Measurements from ENCODE around the gene KIF25. TPM values are rescaled to one million over a fixed set of nuclear protein-coding genes. Genes with fewer than 3 reads are reported as not detected.

KIF25 gene
- total RNA-seq, 1 donor from 2014 or later = not detected

- no peaks in the 10 kb centered on the region for H3K9me3 Mint-ChIP-seq (ENCODE audit: unreplicated experiment)
- no peak for TF ChIP-seq CTCF (IDR thresholded peaks at IDR 0.05)
- H3K27me3 Mint-ChIP-seq (ENCODE audit: unreplicated experiment) = no peaks in the 10 kb centered on the region
- no peak overlapping the region for H3K4me3 Mint-ChIP-seq (ENCODE audit: unreplicated experiment)
- no peaks in the 10 kb centered on the region for H3K36me3 Mint-ChIP-seq (ENCODE audit: unreplicated experiment)
- no peak for DNase-seq (ENCODE audit: extremely low spot score, unreplicated experiment)
- no peak overlapping the region for H3K27ac Mint-ChIP-seq (ENCODE audit: unreplicated experiment)
- peaks cover 41% of the 10 kb centered on the region for H3K4me1 Mint-ChIP-seq (ENCODE audit: unreplicated experiment)
Measured at GRCh38 chr6:168030218-168030746, 32.8 kb downstream of the KIF25 start.

GRCh38 chr6:168030908-168031307, 33.4 kb downstream of the KIF25 start:
- no peaks in the 10 kb centered on the region for H3K9me3 Mint-ChIP-seq (ENCODE audit: unreplicated experiment)
- H3K4me1 Mint-ChIP-seq (ENCODE audit: unreplicated experiment) = peaks cover 47% of the 10 kb centered on the region
- H3K27me3 Mint-ChIP-seq (ENCODE audit: unreplicated experiment) = no peaks in the 10 kb centered on the region
- no peak overlapping the region for H3K4me3 Mint-ChIP-seq (ENCODE audit: unreplicated experiment)
- no peak for DNase-seq (ENCODE audit: extremely low spot score, unreplicated experiment)
- H3K27ac Mint-ChIP-seq (ENCODE audit: unreplicated experiment) = no peak overlapping the region
- TF ChIP-seq CTCF (IDR thresholded peaks at IDR 0.05) = no peak
- no peaks in the 10 kb centered on the region for H3K36me3 Mint-ChIP-seq (ENCODE audit: unreplicated experiment)

GRCh38 chr6:168031411-168031971, 34.0 kb downstream of the KIF25 start:
- Mint-ChIP-seq H3K27me3 (ENCODE audit: unreplicated experiment) (no peaks in the 10 kb centered on the region), H3K36me3 (ENCODE audit: unreplicated experiment) (no peaks in the 10 kb centered on the region), H3K27ac (ENCODE audit: unreplicated experiment) (peak overlapping the region; percentile 92), H3K4me3 (ENCODE audit: unreplicated experiment) (peak overlapping the region; percentile 36), H3K4me1 (ENCODE audit: unreplicated experiment) (peaks cover 50% of the 10 kb centered on the region), H3K9me3 (ENCODE audit: unreplicated experiment) (no peaks in the 10 kb centered on the region)
- peak; percentile 71 for DNase-seq (ENCODE audit: extremely low spot score, unreplicated experiment)
- TF ChIP-seq CTCF (IDR thresholded peaks at IDR 0.05) = no peak

- peak overlapping the region; percentile 92 for H3K27ac Mint-ChIP-seq (ENCODE audit: unreplicated experiment)
- no peaks in the 10 kb centered on the region for H3K9me3 Mint-ChIP-seq (ENCODE audit: unreplicated experiment)
- H3K27me3 Mint-ChIP-seq (ENCODE audit: unreplicated experiment) = no peaks in the 10 kb centered on the region
- peak overlapping the region; percentile 36 for H3K4me3 Mint-ChIP-seq (ENCODE audit: unreplicated experiment)
- TF ChIP-seq CTCF (IDR thresholded peaks at IDR 0.05) = peak; percentile 56
- DNase-seq (ENCODE audit: extremely low spot score, unreplicated experiment) = peak; percentile 70
- H3K36me3 Mint-ChIP-seq (ENCODE audit: unreplicated experiment) = no peaks in the 10 kb centered on the region
- H3K4me1 Mint-ChIP-seq (ENCODE audit: unreplicated experiment) = peaks cover 52% of the 10 kb centered on the region
Measured at GRCh38 chr6:168032005-168032760, 34.7 kb downstream of the KIF25 start.

- peaks cover 4% of the 10 kb centered on the region for H3K9me3 Mint-ChIP-seq (ENCODE audit: unreplicated experiment)
- DNase-seq (ENCODE audit: extremely low spot score, unreplicated experiment) = peak; percentile 51
- no peak for TF ChIP-seq CTCF (IDR thresholded peaks at IDR 0.05)
- H3K27me3 Mint-ChIP-seq (ENCODE audit: unreplicated experiment) = no peaks in the 10 kb centered on the region
- no peaks in the 10 kb centered on the region for H3K36me3 Mint-ChIP-seq (ENCODE audit: unreplicated experiment)
- H3K4me3 Mint-ChIP-seq (ENCODE audit: unreplicated experiment) = no peak overlapping the region
- H3K4me1 Mint-ChIP-seq (ENCODE audit: unreplicated experiment) = peaks cover 55% of the 10 kb centered on the region
- no peak overlapping the region for H3K27ac Mint-ChIP-seq (ENCODE audit: unreplicated experiment)
Measured at GRCh38 chr6:168033791-168034190, 36.3 kb downstream of the KIF25 start.

Data from osteocyte (in vitro differentiated cells).